NCI-H1436 treated with DMSO at 0.1 percent for 48 hours (cell line): ENCODE measurements around the gene USP6.
A peak's percentile ranks its signal among the peaks of the same experiment; 100 is the strongest.
"Not testable (repeated sequence)": the region's sequence is repeated elsewhere in the genome, so short reads cannot be mapped to it uniquely, and the experiment has no call there.

Experiments
- DNase-seq: peaks from one replicate; lab custom pipeline; 2025; lab: John Stamatoyannopoulos, UW

Gene USP6

GRCh38 chr17:5191541-5192417 lies 75.9 kb downstream of the USP6 start, which contains the start of gene ZNF594:
Gene ZNF594, minus strand, starts transcription at chr17:5191868. Its CDS starts 7,612 bp downstream, at chr17:5184256.
- peak; percentile 76 for DNase-seq

GRCh38 chr17:5194346-5194745 lies 78.5 kb downstream of the USP6 start:
- no peak for DNase-seq

GRCh38 chr17:5198472-5198871 lies 82.6 kb downstream of the USP6 start:
- no peak for DNase-seq

DNA sequence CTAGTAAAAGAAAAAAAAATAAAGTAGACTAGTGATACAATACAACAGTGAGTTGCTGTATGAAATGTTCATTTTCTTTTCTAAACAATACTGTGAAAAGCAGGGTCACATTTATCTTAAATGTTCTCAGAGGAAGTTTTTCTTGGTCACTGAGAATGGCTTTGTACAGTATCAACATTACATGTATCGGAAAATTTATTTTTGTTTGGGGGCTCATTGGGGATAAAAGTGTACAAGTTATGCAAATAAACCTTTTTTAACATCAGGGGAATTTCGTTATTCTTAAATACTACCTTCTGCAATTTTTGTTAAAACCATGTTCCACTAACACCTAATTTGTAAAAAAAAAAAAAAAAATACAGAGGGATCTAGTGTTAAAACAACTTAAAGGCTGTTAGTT lies 84.5 kb downstream of the USP6 start:
- DNase-seq: no peak

GRCh38 chr17:5201011-5201410 lies 85.2 kb downstream of the USP6 start:
- no peak for DNase-seq

GRCh38 chr17:5203178-5203907 lies 87.5 kb downstream of the USP6 start:
- no peak for DNase-seq

GRCh38 chr17:5203908-5204294 lies 88.1 kb downstream of the USP6 start:
- no peak for DNase-seq

DNA sequence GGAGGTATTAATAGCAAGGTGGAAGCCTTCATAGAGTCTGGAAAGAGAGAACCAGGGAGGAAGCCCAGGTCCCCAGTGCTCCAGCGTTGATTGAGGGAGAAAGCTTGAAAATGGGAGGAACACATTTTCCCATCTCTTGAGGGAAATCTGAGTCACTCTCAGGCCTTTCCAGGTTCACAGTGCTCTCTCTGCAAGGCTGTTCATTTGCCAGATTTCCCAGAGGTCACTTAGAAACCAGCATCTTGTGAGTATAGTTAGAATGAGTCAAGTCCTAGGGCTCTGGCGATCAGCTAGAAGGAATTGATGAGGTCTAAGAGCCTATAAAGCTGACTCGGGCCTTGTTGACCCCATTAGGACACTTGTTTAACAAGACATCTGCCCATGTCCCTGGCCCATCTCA lies 93.6 kb downstream of the USP6 start:
- DNase-seq: no peak

GRCh38 chr17:5210091-5210490 lies 94.3 kb downstream of the USP6 start:
- DNase-seq: no peak

- DNase-seq: no peak
Measured at GRCh38 chr17:5210614-5211252, 94.9 kb downstream of the USP6 start.

DNA sequence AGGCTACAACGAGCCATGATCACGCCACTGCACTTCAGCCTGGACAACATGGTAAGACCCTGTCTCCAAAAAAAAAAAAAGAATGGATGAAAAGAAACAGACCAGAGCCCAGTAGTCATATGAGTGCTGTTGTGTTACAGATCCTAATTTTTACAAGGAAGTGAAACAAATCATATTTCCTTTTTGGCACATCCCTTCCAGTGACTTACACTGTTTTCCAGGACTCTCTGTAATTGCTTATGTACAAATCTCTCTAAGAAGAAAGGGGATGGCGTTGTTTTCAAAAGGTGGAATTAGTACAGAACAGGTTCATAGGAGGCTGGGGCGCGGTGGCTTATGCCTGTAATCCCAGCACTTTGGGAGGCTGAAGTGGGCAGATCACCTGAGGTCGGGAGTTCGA lies 95.6 kb downstream of the USP6 start:
- no peak for DNase-seq

GRCh38 chr17:5217562-5217961 lies 101.7 kb downstream of the USP6 start:
- not testable (repeated sequence) for DNase-seq

DNA sequence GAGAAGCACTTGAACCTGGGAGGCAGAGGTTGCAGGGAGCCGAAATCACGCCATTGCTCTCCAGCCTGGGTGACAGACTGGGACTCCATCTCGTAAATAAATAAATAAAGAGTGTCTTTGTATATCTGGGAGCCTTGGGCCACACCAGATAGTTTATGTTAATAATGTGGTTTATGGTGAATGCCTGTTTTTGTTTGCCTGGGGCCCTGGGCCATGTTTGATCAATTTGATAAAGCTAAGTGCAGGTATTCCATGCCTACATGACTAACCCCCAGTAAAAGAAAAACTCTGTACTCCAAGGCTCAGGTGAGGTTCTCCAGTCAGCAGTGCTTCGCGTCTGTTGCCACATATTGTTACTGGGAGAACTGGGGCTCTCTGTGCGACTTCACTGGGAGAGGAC lies 103.7 kb downstream of the USP6 start:
- no peak for DNase-seq

- no peak for DNase-seq
Measured at GRCh38 chr17:5220074-5220473, 104.2 kb downstream of the USP6 start.

- DNase-seq: not testable (repeated sequence)
Measured at GRCh38 chr17:5221912-5222311, 106.1 kb downstream of the USP6 start.
